GM13976 (cell line): Measurements from ENCODE around the gene MYBPH.

ENCODE experiments used
- DNase-seq: peaks from one replicate; pipeline ENCODE4 v3.0.0; 2012; ENCODE audit warnings: low spot score
- CTCF ChIP-seq: IDR thresholded peaks from 2 replicates; pipeline ENCODE4 v1.5.1; 2012; ENCODE audit warnings: borderline replicate concordance, mild to moderate bottlenecking; ENCODE audit not compliant: insufficient read depth; ENCODE audit errors: extremely low read depth, missing control alignments, control extremely low read depth
- in situ Hi-C: fragments of 300-500 bp; cut with MboI; formaldehyde crosslinking; loops from one replicate; pipeline ENCODE4 v1.12.0; 2022; ENCODE audit warnings: low sequenced_read_pairs, mixed read lengths, inconsistent platforms; ENCODE audit not compliant: unreplicated experiment

Gene MYBPH

DNA sequence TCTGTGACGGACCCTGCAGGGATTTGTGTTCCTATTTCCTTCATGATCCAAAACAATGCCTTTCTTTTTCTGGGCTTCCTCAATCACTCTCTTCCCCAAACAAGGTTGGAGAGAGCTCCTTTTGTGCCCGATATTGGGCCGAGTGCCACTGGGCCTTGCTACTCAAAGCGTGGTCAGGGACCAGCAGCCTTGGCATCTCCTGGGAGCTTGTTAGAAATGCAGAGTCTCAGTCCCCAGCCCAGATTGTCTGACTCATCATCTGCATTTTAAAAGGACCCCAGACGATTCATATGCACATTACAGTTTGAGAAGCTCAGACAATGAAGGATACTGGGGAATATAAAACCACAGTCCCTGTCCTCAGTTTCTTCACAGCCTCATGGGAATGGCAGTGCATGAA lies 28.2 kb downstream of the MYBPH start:
- no peak for DNase-seq
- TF ChIP-seq CTCF, result no peak
- in situ Hi-C loops, result no loop called here

DNA sequence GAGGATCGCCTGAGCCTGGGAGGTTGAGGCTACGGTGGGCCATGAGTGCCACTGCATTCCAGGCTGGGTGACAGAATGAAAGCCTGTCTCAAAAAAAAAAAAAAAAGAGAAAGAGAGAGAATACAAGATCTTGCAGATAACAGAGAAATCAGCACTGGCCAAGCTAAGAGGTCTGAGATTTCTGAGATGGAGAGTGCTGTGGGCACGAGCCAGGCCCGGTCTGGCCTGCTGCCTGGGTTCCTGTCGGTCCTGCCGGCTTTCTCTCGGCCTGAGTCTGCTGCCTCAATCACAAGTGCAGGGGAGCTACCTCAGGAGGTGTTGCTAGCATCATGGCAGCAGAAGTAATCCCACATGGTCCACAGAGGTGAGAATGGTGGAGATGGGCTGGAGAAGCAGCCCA lies 29.1 kb downstream of the MYBPH start:
- in situ Hi-C loops, result no loop called here
- no peak for TF ChIP-seq CTCF
- DNase-seq, result no peak

DNA sequence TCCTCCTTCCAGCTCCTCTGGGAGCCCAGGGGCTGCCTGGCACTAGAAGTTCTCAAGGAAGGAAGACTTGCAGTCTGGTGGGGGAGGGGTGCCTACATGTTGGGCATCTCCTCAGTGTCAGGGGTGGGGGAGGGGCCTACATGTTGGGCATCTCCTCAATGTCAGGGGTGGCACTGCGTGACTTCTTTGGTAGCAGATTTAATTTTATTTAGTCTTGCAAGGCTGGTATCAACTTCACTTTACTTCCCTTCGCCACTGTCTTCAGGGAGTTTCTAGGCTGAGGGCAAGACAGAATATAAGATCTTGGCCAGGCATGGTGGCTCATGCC lies 29.6 kb downstream of the MYBPH start:
- DNase-seq, result no peak
- in situ Hi-C loops, result no loop called here
- TF ChIP-seq CTCF, result no peak

GRCh38 chr1:203145321-203146041 lies 30.1 kb downstream of the MYBPH start:
- no peak for TF ChIP-seq CTCF
- in situ Hi-C loops, result no loop called here
- DNase-seq, result no peak

DNA sequence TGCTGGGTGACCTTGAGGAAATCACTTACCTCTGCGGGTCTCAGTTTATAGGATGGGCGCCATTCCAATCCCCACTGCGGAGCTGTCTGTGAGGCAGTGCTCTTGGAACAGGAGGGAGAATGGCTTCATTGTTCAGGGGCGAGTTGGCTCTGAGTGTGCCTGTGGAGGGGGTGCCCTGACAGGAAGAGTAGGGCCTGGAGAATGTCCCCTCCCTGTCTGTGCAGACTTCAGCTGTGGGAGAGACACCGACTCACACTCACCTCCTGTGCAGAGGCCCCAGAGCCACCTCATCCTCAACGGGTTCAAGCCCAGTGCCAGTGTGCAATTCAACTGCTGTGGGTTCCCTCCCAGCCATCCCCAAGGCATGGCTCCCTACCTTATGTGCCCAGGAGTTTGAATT lies 31.0 kb downstream of the MYBPH start:
- in situ Hi-C loops, result no loop called here
- no peak for DNase-seq
- no peak for TF ChIP-seq CTCF

DNA sequence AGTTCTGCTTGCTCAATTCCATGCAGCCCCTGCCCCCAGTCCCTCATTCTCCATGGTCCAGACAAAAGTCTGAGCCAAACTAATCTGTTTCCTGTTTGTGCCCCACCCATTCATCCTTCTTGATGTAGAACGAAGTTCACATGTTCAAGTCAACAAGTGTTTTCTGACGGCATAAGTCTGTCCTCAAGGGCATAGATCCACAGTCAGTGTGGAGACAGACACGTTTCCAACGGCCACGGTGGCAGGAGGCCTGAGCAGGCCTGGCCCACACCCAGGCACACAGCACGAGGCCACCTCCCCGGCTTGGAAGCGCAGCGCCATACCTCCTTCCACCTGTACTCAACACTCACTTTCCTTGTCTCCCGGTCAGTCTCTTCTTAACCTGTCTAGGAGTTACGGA lies 32.0 kb downstream of the MYBPH start:
- DNase-seq, result no peak
- in situ Hi-C loops, result no loop called here
- TF ChIP-seq CTCF, result no peak
